NCI-H2227 (cell line): ENCODE results near the gene ZSWIM5.
"Not testable (repeated sequence)": the region's sequence is repeated elsewhere in the genome, so short reads cannot be mapped to it uniquely, and the experiment has no call there.

Experiments used
- DNase-seq: peaks from one replicate; lab custom pipeline; 2025; ENCODE audit not compliant: unreplicated experiment; lab: John Stamatoyannopoulos, UW

ZSWIM5 gene

DNA sequence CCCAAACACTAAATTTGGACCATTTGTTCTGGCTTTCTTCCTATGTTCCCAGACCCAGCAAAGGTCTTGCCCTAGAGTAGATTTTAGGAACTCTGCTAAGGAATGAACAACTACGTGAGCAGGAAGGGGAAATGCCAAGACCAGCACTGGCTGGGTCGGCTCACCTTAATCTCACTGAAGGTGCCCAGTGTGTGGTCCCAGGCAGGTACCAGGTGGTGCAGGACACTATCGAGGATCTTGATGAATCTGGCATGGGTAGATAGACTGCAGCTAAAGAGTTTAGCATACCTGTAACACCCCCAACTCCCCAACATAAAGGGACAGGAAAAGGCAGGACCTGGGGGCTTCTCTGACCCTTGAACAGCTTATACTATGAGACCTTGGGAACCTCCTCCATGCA is 198.3 kb downstream of the ZSWIM5 start:
- DNase-seq = no peak

DNA sequence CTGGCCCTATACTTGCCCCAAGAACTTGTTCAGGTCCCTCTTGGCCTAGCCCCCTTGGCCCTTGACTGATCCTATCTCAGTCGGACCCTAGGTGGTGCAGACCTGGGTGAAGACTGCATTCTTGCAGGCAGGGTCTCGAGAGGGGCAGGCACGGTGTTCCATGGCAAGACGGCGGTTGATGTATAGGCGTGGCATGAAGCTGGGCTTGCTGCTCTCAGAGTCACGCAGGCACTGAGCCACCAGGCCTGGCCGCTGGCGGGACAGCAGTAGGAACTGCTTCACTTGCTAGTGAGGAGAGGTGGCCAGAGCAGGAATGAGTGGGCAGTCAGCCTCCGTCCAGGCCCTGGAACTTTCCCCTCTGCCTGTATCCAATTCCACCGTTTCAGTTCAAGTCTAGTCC is 199.1 kb downstream of the ZSWIM5 start:
- DNase-seq = no peak

DNA sequence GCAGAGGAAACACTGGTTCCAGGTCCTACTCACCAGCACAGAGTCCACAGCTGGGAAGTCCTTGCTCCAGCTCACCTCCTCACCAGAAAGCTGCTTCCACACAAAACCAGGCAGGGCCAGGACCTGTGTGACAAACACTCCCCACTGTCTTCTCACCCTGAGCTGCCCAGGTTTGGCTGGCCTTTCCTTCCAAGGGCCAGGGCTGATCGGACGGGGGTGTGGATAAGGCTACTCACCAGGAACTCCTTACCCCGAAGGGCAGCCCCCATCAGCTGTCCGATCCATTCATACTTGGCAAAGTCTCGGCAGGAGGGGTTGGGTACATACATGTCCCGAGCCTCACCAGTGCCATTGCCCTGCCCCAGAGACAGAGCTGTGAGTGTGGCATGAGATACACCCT is 200.6 kb downstream of the ZSWIM5 start:
- no peak for DNase-seq

DNA sequence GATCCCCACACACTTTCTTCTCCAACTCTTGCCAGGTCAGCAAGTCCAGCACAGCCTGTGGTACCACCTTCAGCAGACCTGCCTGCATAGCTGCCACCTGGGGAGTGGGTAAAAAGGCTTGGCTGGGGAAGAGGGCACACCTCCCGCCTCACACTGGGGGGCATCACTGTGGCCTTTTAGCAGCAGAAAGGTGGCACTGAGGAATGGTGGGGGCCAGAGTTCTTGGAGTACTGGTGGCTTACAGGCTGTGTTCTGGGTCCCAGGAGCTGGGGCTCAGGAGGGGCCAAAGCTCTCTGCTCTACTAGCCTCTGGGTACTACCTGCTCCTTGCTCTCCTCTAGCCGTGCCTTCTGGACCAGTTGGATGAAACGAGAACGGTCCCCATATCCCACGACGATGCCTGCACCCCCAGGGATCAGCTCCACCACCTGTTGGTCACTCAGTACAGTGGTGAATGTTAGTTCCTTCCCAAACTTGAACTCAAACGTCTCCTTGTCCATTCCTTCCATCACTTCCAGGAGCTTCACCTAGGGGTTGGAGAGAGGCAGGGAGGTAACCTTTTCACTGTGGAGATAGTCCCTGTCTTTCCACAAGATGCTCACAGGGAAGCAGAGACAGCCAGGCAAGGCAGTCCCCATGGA is 202.0 kb downstream of the ZSWIM5 start:
- no peak for DNase-seq

DNA sequence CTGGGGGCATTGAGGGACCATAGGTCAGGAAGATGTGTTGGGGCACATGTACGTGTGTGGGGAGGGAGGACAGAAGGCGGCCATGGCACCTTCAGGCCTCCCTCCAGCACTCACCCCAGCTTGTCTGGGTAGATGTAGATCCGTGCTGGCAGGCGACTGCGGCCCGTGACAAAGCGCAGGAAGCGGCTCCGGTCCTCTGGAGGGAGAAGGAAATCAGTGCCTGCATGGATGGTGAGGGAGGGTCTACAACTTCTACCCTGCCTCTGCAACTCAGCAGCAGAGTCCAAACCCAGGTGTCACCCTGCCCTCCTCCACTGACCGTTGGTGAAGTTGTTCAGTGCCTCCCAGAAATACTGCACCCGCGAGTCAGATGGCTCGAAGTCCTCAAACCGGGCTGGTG is 202.7 kb downstream of the ZSWIM5 start:
- no peak for DNase-seq

DNA sequence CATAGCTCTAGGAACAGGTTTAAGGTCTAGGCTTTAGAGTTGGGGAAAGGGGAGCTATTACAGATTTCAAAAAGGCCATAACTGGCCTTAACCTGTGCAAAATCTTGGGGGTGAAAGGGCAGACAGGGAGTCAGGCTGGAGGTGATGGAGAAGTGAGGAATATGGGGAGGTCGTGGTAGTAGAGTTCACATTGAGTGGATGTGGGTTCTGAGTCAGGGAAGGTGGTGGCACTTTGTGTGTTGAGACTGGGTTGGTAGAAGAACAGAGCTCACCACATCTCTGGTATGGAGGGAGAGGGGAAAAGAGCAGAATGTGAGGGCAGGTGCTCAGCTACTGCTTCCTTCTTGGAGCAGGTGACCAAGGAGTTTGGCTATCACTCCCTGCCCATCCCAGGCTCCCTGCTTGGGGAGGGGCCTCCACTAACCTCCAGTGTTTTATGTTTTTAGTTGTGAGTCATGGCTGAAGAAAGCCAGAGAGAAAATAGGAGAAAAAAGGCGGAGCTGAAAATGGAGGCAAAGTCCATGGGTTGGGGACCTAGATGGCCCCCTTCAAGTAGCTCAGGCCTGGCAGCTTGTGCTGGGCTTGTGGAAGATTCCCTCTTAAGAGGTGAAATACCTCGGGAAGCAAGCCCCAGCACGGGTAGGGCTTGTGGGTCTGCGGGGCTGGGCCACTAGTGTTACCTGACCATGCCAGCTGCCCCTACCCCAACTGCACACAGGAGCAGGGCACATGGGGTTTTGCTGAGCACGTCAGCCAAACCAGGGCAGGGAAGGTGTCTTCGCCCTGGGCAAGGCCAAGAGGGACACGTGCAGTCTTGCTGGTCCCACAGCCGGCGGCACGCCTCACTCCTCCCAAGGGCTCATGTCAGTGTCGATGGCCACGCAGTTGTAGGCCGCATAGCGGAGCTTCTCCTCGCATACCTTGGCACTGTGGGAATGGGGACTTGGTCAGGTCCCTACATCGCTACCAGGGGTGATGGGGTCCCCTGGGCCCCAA is 203.5 kb downstream of the ZSWIM5 start:
- no peak for DNase-seq

DNA sequence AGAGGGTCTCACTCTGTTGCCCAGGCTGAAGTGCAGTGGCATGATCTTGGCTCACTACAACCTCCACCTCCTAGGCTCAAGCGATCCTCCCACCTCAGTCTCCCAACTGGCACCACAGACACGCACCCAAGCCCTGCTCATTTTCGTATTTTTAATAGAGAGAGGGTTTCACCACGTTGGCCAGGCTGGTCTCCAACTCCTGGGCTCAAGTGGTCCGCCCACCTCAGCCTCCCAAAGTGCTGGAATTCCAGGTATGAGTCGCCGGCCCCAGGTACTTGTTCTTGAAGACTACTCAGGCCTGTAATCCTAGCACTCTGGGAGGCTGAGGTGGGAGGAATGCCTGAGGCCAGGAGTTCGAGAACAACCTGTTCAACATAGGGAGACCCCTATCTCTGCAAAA is 204.8 kb downstream of the ZSWIM5 start:
- DNase-seq = not testable (repeated sequence)

DNA sequence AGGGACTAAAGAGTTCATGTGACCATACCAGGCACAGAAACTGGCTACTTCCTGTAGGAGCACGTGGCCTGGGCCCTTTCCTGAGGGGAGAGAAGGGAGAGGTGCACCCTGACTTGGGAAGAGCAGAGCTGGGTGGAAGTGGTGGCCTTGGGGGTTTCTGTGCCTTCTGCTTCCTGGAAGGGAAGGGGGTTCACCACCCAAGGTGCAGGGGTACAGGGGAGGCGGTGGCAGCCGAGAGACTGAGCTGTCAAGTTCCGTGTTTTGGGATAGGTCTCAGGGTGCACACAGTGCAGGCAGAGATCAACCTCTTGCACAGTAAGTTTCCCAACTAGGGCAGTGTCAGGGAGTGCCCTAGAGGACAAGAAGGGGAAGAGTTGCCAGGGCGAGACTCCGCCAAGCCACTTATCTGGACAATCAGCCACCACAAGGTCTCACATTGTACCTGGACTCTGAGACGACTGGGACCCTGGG is 205.4 kb downstream of the ZSWIM5 start:
- DNase-seq = no peak

DNA sequence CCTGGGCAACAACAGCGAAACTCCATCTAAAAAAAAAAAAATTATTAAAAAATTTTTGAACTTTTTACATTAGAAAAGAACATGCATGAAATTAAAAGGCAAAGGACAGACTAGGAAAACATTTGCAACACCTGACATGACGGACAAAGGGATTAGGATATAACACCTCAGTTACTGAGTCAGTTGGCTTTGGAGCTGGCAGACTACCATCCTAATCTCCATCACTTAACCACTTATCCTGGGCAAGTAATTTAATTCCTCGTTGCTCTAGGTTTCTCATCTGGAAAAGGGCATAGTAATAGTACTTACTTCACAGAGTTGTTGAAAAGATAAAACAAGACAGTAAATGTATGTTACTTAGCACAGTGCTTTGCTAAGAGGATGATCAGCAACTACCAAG is 207.2 kb downstream of the ZSWIM5 start:
- no peak for DNase-seq

DNA sequence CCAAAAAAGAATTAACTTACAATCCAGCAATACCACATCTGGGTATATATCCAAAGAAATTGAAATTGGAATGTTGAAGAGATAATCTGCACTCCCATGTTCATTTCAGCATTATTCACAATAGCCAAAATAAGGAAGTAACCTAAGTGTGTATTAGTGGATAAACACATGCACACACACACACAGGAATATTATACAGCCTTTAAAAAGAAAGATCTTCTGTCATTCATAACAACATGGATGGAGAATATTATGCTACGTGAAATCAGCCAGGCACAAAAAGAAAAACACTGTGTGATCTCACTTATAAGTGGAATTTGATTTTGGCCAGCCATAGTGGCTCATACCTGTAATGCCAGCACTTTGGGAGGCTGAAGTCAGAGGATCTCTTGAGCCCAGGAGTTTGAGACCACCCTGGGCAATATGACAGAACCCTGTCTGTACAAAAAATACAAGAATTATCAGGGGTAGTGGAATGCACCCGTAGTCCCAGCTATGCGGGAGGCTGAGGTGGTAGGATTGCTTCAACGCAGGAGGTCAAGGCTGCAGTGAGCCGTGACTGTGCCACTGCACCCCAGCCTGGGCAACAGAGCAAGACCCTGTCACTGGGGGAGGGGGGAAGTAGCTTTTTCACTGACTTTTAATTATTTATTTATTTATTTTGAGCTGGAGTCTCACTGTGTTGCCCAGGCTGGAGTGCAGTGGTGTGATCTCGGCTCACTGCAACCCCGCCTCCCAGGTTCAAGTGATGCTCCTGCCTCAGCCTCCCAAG is 210.8 kb downstream of the ZSWIM5 start:
- DNase-seq = no peak

DNA sequence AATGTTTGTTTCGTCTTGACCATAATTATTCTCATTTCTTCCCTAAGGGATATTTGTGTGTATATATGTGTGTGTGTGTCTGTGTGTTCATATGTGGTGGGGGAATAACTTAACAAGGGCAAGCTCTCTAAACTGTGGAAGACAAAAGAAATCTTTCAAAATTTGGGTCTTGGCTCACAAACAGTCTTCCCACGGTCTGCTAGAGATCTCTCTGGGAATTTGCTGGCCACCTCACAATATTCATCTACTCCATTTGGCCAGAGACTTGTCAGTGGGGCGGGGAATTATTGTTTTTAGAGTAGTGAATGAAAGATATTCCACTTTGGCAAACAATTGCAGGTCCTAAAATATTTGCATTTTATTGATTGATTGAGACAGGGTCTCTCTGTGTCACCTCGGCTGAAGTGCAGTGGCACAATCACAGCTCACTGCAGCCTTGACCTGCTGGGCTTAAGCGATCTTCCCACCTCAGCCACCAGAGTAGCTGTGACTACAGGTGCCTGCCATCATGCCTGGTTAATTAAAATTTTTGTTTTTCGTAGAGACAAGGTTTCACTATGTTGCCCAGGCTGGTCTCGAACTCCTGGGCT is 212.0 kb downstream of the ZSWIM5 start:
- no peak for DNase-seq

DNA sequence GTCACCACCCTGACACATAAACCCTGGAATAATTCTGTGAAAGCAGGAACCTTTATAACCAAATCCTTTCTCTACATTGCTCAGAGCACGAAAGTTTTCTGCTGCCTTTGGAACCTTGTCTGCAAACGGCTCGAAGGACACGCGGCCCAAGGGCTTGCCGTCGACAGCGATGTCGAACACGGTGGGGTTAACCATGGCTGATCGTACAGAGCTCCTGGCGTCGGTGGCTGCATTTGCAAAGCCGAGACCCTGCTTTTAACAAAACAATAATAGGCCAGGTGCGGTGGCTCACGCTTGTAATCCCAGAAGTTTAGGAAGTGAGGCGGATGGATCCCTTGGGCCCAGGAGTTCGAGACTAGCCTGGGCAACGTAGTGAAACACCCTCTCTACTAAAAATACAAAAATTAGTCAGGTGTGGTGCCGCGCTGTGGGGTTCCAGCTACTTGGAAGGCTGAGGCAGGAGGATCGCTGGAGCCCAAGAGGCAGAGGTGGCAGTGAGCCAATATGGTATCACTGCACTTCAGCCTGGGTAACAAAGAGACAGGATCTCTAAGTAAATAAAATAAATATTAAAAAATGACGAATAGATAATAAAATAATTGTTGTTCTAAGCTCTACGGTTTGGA is 217.8 kb downstream of the ZSWIM5 start:
- DNase-seq = no peak

DNA sequence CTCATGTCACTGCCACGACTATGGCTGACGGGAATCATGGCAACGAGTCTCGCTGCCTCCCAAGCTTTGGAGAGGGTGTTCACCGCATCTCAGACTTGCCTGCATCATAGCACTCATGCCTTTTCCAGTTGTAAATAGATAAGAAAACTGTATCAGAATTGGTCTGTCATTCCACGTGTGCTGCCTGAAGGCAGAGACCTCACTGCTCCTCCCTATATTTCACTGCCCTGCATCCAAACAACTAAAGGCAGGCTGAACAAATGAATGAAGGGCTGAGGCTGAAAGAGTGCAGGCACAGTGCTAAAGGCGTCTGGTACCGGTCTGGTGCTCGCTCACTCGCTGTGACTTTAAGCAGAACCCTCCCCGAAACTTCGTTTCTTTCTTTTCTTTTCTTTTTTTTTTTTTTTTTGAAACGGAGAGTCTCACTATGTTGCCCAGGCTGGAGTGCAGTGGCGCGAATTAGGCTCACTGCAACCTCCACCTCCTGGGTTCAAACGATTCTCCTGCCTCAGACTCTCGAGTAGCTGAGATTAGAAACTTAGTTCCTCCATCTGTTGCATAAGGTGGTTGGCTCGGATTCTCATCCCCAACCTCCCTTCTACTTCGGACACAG is 220.6 kb downstream of the ZSWIM5 start:
- DNase-seq = no peak

DNA sequence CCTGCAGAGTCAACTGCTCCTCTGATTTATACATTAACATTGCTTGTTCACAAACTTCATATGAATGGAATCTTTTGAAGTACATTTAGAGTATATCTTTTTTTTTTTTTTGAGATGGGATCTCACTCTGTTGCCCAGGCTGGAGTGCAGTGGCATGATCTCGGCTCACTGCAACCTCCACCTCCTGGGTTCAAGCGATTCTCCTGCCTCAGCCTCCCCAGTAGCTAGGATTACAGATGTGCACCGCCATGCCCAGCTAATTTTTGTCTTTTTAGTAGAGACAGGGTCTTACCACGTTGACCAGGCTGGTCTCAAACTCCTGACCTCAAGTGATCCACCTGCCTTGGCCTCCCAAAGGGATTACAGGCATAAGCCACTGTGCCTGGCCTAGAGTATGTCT is 229.0 kb downstream of the ZSWIM5 start:
- DNase-seq = not testable (repeated sequence)

DNA sequence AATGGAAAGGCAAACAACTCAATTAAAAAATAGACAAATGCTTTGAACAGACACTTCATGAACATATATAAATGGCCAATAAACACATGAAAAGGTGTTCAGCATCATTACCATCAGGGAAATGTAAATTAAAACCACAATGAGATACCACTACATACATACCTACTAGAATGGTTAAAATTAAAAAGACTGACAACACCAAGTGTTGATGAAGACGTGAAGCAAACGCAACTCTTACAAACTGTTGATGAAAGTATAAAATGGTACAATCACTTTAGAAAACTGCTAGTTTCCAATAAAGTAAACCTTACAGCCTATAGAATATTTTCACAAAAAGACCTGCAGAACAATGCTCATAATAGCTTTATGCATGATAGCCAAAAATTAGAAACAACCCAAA is 230.2 kb downstream of the ZSWIM5 start:
- DNase-seq = no peak

DNA sequence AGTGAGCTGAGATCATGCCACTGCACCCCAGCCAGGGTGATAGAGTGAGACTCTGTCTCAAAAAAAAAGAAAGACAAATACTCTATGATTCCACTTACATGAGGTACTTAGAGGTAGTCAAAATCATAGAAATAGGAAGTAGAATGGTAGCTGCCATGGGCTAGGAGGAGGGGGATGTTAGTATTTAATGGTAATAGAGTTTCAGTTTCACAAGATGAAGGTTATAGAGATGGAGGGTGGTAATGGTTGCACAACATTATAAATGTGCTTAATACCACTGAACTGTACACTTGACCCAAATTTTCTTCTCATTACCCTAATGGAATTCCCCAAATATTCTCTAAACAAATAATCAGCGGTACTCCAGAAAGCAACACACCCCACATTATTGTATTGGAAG is 232.8 kb downstream of the ZSWIM5 start:
- no peak for DNase-seq

DNA sequence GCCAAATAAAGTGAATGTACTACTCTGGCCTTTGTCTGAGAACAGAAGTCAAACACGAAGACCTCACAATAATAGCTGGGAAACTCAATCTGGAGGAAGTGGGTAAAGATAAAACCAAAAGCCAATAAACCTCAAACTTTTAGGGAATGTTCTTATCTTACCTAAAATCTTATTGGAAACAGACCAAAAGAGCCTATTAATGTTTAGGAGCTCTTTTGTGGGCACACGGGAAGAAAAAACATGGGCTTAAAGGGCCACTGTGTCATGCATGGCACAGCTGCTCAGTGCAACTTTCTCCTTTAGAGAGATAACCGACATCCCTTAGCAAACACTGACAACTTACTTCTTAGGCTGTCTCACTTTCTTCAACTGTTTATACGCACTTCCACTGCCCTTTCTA is 236.1 kb downstream of the ZSWIM5 start:
- DNase-seq = no peak
